K562 (cell line): ENCODE data around the gene LDLRAD3. TPM values are rescaled to one million over a fixed set of nuclear protein-coding genes. Genes with fewer than 3 reads are reported as not detected.

Experiments
- CBFA2T2 ChIP-seq: fragments of 450-650 bp; conservative IDR thresholded peaks from 2 replicates; pipeline ENCODE4 v1.6.1; 2017; ENCODE audit warnings: mild to moderate bottlenecking
- CTBP1 ChIP-seq: fragments of 450-650 bp; IDR thresholded peaks from 2 replicates; pipeline ENCODE4 v1.6.1; 2016; ENCODE audit warnings: borderline replicate concordance
- ELF2 ChIP-seq: fragments of 250-450 bp; sonication (Bioruptor Pico); IDR thresholded peaks from 2 replicates; pipeline ENCODE4 v1.5.0; 2021; ENCODE audit warnings: mild to moderate bottlenecking
- ELF4 ChIP-seq: fragments of 450-650 bp; formaldehyde crosslinking; IDR thresholded peaks from 2 replicates; pipeline ENCODE4 v1.4.0; 2022; ENCODE audit warnings: missing genetic modification characterization
- KLF16 ChIP-seq: IDR thresholded peaks from 2 replicates; pipeline ENCODE4 v1.6.1; 2016; ENCODE audit warnings: antibody characterized with exemption
- MTA2 ChIP-seq: fragments of 450-650 bp; IDR thresholded peaks from 2 replicates; pipeline ENCODE4 v1.6.1; 2016; ENCODE audit warnings: low read depth
- NFIC ChIP-seq: fragments of 450-650 bp; IDR thresholded peaks from 2 replicates; pipeline ENCODE4 v1.6.1; 2017; ENCODE audit warnings: mild to moderate bottlenecking, inconsistent platforms
- NR3C1 ChIP-seq: sonication (generic); formaldehyde crosslinking; IDR thresholded peaks from 2 replicates; pipeline ENCODE4 v1.8.1; 2022; ENCODE audit warnings: missing genetic modification reagents
- SMARCE1 ChIP-seq: fragments of 450-650 bp; IDR thresholded peaks from 2 replicates; pipeline ENCODE4 v1.7.1; 2016; ENCODE audit warnings: mild to moderate bottlenecking
- STAT5B ChIP-seq: fragments of 250-450 bp; sonication (Bioruptor Pico); IDR thresholded peaks from 2 replicates; pipeline ENCODE4 v1.8.0; 2021; ENCODE audit warnings: mild to moderate bottlenecking, inconsistent platforms
- TCF3 ChIP-seq: sonication (generic); formaldehyde crosslinking; IDR thresholded peaks from 2 replicates; pipeline ENCODE4 v1.4.0; 2020; ENCODE audit warnings: mild to moderate bottlenecking, missing genetic modification reagents
- TEAD4 ChIP-seq, 2 experiments: sonication (generic) in 1 of 2; formaldehyde crosslinking in 1 of 2; IDR thresholded peaks; 2 replicates each; pipeline versions ENCODE4 v1.6.1 to v1.8.0; 2012 to 2022; ENCODE audit warnings: borderline replicate concordance in 1 of 2, inconsistent platforms in 1 of 2, low read length in 1 of 2, mild to moderate bottlenecking in 1 of 2, missing genetic modification reagents in 1 of 2
- ZNF174 ChIP-seq: fragments of 250-450 bp; sonication (Bioruptor Pico); IDR thresholded peaks from 2 replicates; pipeline ENCODE4 v1.4.0; 2020; ENCODE audit warnings: mild to moderate bottlenecking
- ZNF311 ChIP-seq: fragments of 250-450 bp; sonication (Bioruptor Pico); IDR thresholded peaks from 2 replicates; pipeline ENCODE4 v1.4.0; 2020; ENCODE audit warnings: mild to moderate bottlenecking, moderate library complexity
- ZNF41 ChIP-seq: fragments of 250-450 bp; sonication (Bioruptor Pico); conservative IDR thresholded peaks from 2 replicates; pipeline ENCODE4 v1.4.0; 2020; ENCODE audit warnings: mild to moderate bottlenecking
- ZNF57 ChIP-seq: fragments of 450-650 bp; formaldehyde crosslinking; IDR thresholded peaks from 2 replicates; pipeline ENCODE4 v1.4.0; 2020; ENCODE audit warnings: mild to moderate bottlenecking, moderate library complexity
- ZNF589 ChIP-seq: fragments of 200-800 bp; sonication (Bioruptor generic); IDR thresholded peaks from 2 replicates; pipeline ENCODE4 v1.6.1; 2016; ENCODE audit warnings: low read depth, missing genetic modification characterization, missing compliant biosample characterization
- ZNF75A ChIP-seq: fragments of 450-650 bp; formaldehyde crosslinking; IDR thresholded peaks from 2 replicates; pipeline ENCODE4 v1.4.0; 2020; ENCODE audit warnings: mild to moderate bottlenecking
- polyA plus RNA-seq, 8 experiments: library from polyadenylated mRNA; depleted of rRNA in 4 of 8; stranded (reverse) in 5 of 8; unstranded in 3 of 8; fragments of >200 nt; fragmentation: Nextera tagmentation in 2 of 8; fragmentation: Illumina TruSeq in 1 of 8; extraction: Ambion mirVana in 2 of 8; extraction: Trizol in 1 of 8; gene quantifications; 2 replicates each; pipeline versions ENCODE4 v1.2.1 to v1.2.3, GENCODE V29; 2011 to 2014; ENCODE audit warnings: inconsistent platforms in 1 of 8, missing spikeins in 1 of 8
- total RNA-seq, 7 experiments: library from RNA; depleted of rRNA in 6 of 7; stranded (reverse); fragments of >200 nt in 6 of 7; fragmentation: Illumina TruSeq in 2 of 7; extraction: Trizol in 2 of 7; gene quantifications; 2 replicates each; pipeline versions ENCODE4 v1.2.1 to v1.2.3, GENCODE V29; 2011 to 2021; ENCODE audit warnings: low replicate concordance in 1 of 7
- TF ChIP-seq, protein P1 (sequence below): fragments of 200-800 bp; sonication (Bioruptor generic); IDR thresholded peaks from 2 replicates; pipeline ENCODE4 v1.6.1; 2017; ENCODE audit warnings: missing genetic modification characterization, missing compliant biosample characterization
- TF ChIP-seq, protein P2 (sequence below): fragments of 450-650 bp; IDR thresholded peaks from 2 replicates; pipeline ENCODE4 v1.6.1; 2017; ENCODE audit warnings: antibody characterized with exemption, mild to moderate bottlenecking

LDLRAD3 gene
- total and polyA plus RNA-seq, 9 of the 15 experiments (the other 6 are each of a cell fraction or from before 2014, with no cell fraction given), result 0.73 to 7.2 (median 3.5) TPM

GRCh38 chr11:36097219-36097650, 153.4 kb downstream of the LDLRAD3 start (continued):
- TF ChIP-seq ELF2 (CRISPR knock-in tag) (0 out of 2 replicates have a peak, but pooled peaks have one; percentile 24), SMARCE1 (peak; percentile 67), TCF3 (CRISPR knock-in tag) (peak; percentile 53), NFIC (peak; percentile 59), NR3C1 (CRISPR knock-in tag) (no peak), ZNF589 (CRISPR knock-in tag) (0 out of 2 replicates have a peak, but pooled peaks have one; percentile 50), STAT5B (CRISPR knock-in tag) (no peak), MTA2 (0 out of 2 replicates have a peak, but pooled peaks have one; percentile 51), ZNF75A (0 out of 2 replicates have a peak, but pooled peaks have one; percentile 31), TEAD4 (IDR thresholded peaks at IDR 0.05; ENCODE audit: low read length) (peak; percentile 13; the same call in 1 of the 2 replicates), TEAD4 (CRISPR knock-in tag; IDR thresholded peaks at IDR 0.05; ENCODE audit: borderline replicate concordance) (no peak), CBFA2T2 (peak; percentile 65), ZNF41 (CRISPR knock-in tag) (peak; percentile 50; the same call in 1 of the 2 replicates), ZNF311 (CRISPR knock-in tag) (peak; percentile 67), CTBP1 (0 out of 2 replicates have a peak, but pooled peaks have one; percentile 55), ZNF174 (CRISPR knock-in tag) (no peak), ELF4 (0 out of 2 replicates have a peak, but pooled peaks have one; percentile 72), ZNF57 (no peak), KLF16 (0 out of 2 replicates have a peak, but pooled peaks have one; percentile 14)
- TF ChIP-seq, protein P1, sequence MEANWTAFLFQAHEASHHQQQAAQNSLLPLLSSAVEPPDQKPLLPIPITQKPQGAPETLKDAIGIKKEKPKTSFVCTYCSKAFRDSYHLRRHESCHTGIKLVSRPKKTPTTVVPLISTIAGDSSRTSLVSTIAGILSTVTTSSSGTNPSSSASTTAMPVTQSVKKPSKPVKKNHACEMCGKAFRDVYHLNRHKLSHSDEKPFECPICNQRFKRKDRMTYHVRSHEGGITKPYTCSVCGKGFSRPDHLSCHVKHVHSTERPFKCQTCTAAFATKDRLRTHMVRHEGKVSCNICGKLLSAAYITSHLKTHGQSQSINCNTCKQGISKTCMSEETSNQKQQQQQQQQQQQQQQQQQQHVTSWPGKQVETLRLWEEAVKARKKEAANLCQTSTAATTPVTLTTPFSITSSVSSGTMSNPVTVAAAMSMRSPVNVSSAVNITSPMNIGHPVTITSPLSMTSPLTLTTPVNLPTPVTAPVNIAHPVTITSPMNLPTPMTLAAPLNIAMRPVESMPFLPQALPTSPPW, result 0 out of 2 replicates have a peak, but pooled peaks have one; percentile 23
- TF ChIP-seq, protein P2, sequence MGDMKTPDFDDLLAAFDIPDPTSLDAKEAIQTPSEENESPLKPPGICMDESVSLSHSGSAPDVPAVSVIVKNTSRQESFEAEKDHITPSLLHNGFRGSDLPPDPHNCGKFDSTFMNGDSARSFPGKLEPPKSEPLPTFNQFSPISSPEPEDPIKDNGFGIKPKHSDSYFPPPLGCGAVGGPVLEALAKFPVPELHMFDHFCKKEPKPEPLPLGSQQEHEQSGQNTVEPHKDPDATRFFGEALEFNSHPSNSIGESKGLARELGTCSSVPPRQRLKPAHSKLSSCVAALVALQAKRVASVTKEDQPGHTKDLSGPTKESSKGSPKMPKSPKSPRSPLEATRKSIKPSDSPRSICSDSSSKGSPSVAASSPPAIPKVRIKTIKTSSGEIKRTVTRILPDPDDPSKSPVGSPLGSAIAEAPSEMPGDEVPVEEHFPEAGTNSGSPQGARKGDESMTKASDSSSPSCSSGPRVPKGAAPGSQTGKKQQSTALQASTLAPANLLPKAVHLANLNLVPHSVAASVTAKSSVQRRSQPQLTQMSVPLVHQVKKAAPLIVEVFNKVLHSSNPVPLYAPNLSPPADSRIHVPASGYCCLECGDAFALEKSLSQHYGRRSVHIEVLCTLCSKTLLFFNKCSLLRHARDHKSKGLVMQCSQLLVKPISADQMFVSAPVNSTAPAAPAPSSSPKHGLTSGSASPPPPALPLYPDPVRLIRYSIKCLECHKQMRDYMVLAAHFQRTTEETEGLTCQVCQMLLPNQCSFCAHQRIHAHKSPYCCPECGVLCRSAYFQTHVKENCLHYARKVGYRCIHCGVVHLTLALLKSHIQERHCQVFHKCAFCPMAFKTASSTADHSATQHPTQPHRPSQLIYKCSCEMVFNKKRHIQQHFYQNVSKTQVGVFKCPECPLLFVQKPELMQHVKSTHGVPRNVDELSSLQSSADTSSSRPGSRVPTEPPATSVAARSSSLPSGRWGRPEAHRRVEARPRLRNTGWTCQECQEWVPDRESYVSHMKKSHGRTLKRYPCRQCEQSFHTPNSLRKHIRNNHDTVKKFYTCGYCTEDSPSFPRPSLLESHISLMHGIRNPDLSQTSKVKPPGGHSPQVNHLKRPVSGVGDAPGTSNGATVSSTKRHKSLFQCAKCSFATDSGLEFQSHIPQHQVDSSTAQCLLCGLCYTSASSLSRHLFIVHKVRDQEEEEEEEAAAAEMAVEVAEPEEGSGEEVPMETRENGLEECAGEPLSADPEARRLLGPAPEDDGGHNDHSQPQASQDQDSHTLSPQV, result peak; percentile 85
